Endothelial cell (in vitro differentiated cells): ENCODE data around the gene RUNDC1. TPM values are rescaled to one million over a fixed set of nuclear protein-coding genes. Genes with fewer than 3 reads are reported as not detected.

Experiments used
- DNase-seq: peaks from one replicate; pipeline ENCODE4 v3.0.0; 2021; ENCODE audit warnings: low spot score
- H3K27ac Mint-ChIP-seq: one replicate; pipeline ENCODE4 v1.8.0; 2021; ENCODE audit warnings: mixed read lengths, inconsistent platforms; ENCODE audit not compliant: unreplicated experiment
- H3K27me3 Mint-ChIP-seq: one replicate; pipeline ENCODE4 v1.8.0; 2021; ENCODE audit warnings: mild to moderate bottlenecking, moderate library complexity, mixed read lengths, inconsistent platforms; ENCODE audit not compliant: unreplicated experiment
- H3K36me3 Mint-ChIP-seq: one replicate; pipeline ENCODE4 v1.8.0; 2021; ENCODE audit warnings: mild to moderate bottlenecking, low read depth, mixed read lengths, inconsistent platforms; ENCODE audit not compliant: unreplicated experiment
- H3K4me1 Mint-ChIP-seq: one replicate; pipeline ENCODE4 v1.8.0; 2021; ENCODE audit warnings: mild to moderate bottlenecking, mixed read lengths, inconsistent platforms; ENCODE audit not compliant: unreplicated experiment
- H3K4me3 Mint-ChIP-seq: one replicate; pipeline ENCODE4 v1.8.0; 2021; ENCODE audit warnings: mild to moderate bottlenecking, mixed read lengths, inconsistent platforms; ENCODE audit not compliant: unreplicated experiment
- H3K9me3 Mint-ChIP-seq: one replicate; pipeline ENCODE4 v1.8.0; 2021; ENCODE audit warnings: mixed read lengths, inconsistent platforms; ENCODE audit not compliant: unreplicated experiment
- total RNA-seq: library from RNA; stranded (reverse); fragmentation: NEBNext Ultra II Directional; extraction: Animal tissue kit (Norgen Biotek cat#: 25700); gene quantifications from one replicate; pipeline ENCODE4 v1.2.1, GENCODE V29; 2021; ENCODE audit not compliant: unreplicated experiment
- TF ChIP-seq, protein P1 (sequence below): fragments of 200-600 bp; sonication (generic); IDR thresholded peaks from one replicate; pipeline ENCODE4 v1.5.0; 2021; ENCODE audit warnings: antibody characterized with exemption; ENCODE audit not compliant: unreplicated experiment

RUNDC1 gene
- total RNA-seq, 1 donor from 2014 or later = 12.2 TPM

DNA sequence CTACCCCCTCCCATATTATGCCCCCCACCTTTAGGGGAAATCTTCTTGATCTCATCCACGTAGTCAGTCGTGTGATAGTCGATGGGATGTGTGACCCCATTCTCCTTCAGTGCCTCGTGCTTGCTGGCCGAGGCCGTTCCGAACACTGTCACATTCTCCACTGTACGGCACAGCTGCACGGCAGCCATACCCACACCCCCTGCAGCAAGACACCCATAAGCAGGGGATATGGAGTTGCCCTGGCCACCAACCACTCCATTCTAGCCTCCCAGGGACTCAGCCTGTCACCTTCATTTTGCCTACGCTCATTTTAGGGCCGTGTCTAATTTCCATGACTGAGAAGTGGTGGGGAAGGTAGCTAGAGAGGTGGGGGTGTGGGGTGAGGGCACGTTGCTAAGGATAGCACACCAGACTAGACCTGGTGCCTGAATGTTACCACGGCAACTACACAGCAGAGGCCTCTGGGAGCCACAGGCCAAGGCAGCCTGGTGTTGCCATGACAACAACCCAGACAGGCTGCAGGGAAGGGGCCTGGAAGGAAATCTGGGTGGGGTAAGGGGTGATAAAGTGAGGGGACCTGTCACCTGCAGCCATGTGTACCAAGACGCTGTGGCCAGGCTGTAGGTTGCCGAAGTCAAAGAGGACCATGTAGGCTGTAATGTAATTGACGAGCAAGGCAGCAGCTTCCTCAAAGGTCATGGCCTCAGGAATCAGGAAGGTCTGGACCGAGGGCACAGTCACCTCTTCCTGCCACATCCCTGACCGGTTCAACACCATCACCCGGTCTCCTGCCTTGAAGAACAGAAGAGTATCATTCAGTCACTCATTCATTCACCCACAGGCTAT, 37.9 kb downstream of the RUNDC1 start:
- Mint-ChIP-seq H3K9me3 (no peaks in the 10 kb centered on the region), H3K27ac (peak overlapping the region; percentile 84), H3K4me1 (peaks cover 51% of the 10 kb centered on the region), H3K4me3 (peak overlapping the region; percentile 73), H3K36me3 (peaks cover 26% of the 10 kb centered on the region), H3K27me3 (peaks cover 15% of the 10 kb centered on the region)
- DNase-seq = peak; percentile 33
- TF ChIP-seq, protein P1, sequence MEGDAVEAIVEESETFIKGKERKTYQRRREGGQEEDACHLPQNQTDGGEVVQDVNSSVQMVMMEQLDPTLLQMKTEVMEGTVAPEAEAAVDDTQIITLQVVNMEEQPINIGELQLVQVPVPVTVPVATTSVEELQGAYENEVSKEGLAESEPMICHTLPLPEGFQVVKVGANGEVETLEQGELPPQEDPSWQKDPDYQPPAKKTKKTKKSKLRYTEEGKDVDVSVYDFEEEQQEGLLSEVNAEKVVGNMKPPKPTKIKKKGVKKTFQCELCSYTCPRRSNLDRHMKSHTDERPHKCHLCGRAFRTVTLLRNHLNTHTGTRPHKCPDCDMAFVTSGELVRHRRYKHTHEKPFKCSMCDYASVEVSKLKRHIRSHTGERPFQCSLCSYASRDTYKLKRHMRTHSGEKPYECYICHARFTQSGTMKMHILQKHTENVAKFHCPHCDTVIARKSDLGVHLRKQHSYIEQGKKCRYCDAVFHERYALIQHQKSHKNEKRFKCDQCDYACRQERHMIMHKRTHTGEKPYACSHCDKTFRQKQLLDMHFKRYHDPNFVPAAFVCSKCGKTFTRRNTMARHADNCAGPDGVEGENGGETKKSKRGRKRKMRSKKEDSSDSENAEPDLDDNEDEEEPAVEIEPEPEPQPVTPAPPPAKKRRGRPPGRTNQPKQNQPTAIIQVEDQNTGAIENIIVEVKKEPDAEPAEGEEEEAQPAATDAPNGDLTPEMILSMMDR = no peak

DNA sequence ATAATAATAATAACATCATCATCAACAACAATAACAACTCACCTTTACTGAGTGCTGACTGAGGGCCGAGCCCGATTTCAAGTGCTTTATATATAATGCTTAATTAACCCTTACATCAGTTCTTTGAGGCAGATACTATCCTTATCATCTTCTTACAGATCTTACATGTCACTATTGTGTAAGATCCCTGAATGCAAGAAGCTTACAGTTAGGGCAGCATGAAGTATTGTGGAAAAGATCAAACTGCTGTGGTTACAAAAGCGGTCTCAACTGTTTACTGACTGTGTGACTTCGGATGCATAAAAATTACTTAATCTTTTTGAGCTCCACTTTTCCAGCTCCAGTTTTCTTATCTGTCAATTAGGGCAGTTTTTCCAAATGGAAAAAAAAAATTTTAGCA, 38.6 kb downstream of the RUNDC1 start:
- peaks cover 49% of the 10 kb centered on the region for H3K4me1 Mint-ChIP-seq
- peaks cover 26% of the 10 kb centered on the region for H3K36me3 Mint-ChIP-seq
- no peaks in the 10 kb centered on the region for H3K9me3 Mint-ChIP-seq
- peak overlapping the region; percentile 73 for H3K4me3 Mint-ChIP-seq
- peaks cover 15% of the 10 kb centered on the region for H3K27me3 Mint-ChIP-seq
- no peak for DNase-seq
- H3K27ac Mint-ChIP-seq = peak overlapping the region; percentile 84
- TF ChIP-seq, protein P1 = no peak

DNA sequence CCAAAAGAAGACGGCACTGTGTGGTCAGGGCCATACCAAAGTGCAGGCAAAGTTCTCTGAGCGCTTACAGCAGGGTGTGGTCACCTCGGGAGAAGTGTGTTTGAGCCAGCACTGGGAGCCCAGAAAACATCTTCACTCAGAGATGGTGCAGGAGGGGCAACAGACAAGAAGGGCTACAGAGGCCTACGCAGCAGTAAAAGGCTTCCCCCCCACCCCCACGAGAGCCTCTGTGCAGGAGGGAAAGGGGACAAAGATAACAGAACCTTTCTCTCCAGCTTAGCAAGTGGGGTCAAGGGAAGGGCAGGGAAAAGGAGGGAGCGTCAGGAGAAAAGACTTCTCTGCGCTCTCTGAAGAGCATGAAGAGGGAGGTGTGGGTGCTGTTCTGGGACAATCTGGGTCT, 39.1 kb downstream of the RUNDC1 start:
- Mint-ChIP-seq H3K9me3 (no peaks in the 10 kb centered on the region), H3K4me3 (peak overlapping the region; percentile 96), H3K27me3 (peaks cover 15% of the 10 kb centered on the region), H3K27ac (peak overlapping the region; percentile 97), H3K4me1 (peaks cover 49% of the 10 kb centered on the region), H3K36me3 (peaks cover 26% of the 10 kb centered on the region)
- TF ChIP-seq, protein P1 = no peak
- no peak for DNase-seq

DNA sequence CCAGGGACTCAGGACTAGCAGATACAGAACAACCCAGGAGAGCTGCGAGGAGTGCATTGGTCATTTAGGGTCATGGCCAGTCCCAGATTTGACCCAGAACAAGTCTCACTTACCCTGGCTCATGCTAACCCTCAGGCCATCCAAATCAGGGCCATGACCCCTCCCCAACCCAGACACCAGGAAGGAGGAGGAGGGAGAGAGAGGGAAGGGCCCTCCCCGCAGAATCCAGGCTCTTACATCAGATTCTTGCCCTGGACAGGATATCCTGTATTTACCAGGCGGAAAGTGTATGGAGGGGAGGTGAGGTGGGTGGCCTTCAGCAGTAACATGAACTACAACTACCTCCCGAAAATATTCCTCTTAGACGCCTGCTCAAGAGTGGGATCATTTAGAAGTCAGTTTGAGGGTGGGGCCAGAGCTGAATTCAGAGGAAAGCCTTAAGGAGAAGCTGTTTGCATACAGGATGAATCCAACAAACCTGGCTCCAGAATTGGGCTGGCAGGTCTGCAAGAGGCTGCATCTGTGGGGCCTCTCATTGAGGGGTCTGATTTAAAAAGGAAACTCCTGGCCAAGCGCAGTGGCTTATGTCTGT, 39.8 kb downstream of the RUNDC1 start:
- peak overlapping the region; percentile 96 for H3K4me3 Mint-ChIP-seq
- H3K36me3 Mint-ChIP-seq = peaks cover 19% of the 10 kb centered on the region
- peaks cover 45% of the 10 kb centered on the region for H3K4me1 Mint-ChIP-seq
- peak overlapping the region; percentile 97 for H3K27ac Mint-ChIP-seq
- H3K27me3 Mint-ChIP-seq = peaks cover 15% of the 10 kb centered on the region
- DNase-seq = peak; percentile 42
- TF ChIP-seq, protein P1 = no peak
- no peaks in the 10 kb centered on the region for H3K9me3 Mint-ChIP-seq
